Astrocyte of the spinal cord (primary cell): ENCODE results near the gene CORO2B.

Source experiments
- DNase-seq: peaks from one replicate; pipeline ENCODE4 v3.0.0; 2011; ENCODE audit warnings: low read depth, low spot score
- H3K4me3 ChIP-seq: 2 replicates; pipeline ENCODE4 v1.5.1; 2011; ENCODE audit warnings: low read depth, mild to moderate bottlenecking, low read length, moderate library complexity
- CTCF ChIP-seq: IDR thresholded peaks from 2 replicates; pipeline ENCODE4 v1.5.1; 2012; ENCODE audit warnings: low read depth, mild to moderate bottlenecking, low read length, inconsistent platforms
- in situ Hi-C: cut with HindIII; loops from 2 replicates; pipeline ENCODE4 v1.10.0; 2017; ENCODE audit warnings: low sequenced_read_pairs

CORO2B gene

GRCh38 chr15:68583321-68583720 is 4.5 kb downstream of the CORO2B start:
- no peak for TF ChIP-seq CTCF
- in situ Hi-C loops = no loop called here
- DNase-seq = no peak

GRCh38 chr15:68583936-68584755 is 5.4 kb downstream of the CORO2B start:
- DNase-seq = no peak
- H3K4me3 ChIP-seq = no peak overlapping the region
- in situ Hi-C loops = no loop called here
- TF ChIP-seq CTCF = no peak

More at GRCh38 chr15:68583321-68583720, 4.5 kb downstream of the CORO2B start:
- no peak overlapping the region for H3K4me3 ChIP-seq

- TF ChIP-seq CTCF = no peak
Measured at GRCh38 chr15:68584756-68585573, 6.2 kb downstream of the CORO2B start.

GRCh38 chr15:68585574-68586273 is 6.9 kb downstream of the CORO2B start:
- in situ Hi-C loops = no loop called here
- no peak for TF ChIP-seq CTCF
- no peak for DNase-seq
- H3K4me3 ChIP-seq = no peak overlapping the region

More at GRCh38 chr15:68584756-68585573, 6.2 kb downstream of the CORO2B start:
- in situ Hi-C loops = no loop called here
- no peak overlapping the region for H3K4me3 ChIP-seq
- DNase-seq = no peak

- peak; percentile 80 for DNase-seq
- no peak overlapping the region for H3K4me3 ChIP-seq
- TF ChIP-seq CTCF = no peak
- in situ Hi-C loops = no loop called here
Measured at GRCh38 chr15:68586274-68586961, 7.6 kb downstream of the CORO2B start.
